GM23338 (cell line): ENCODE data around the gene ZNF664. TPM values are rescaled to one million over a fixed set of nuclear protein-coding genes. Genes with fewer than 3 reads are reported as not detected.

Experiments used
- EZH2phosphoT487 ChIP-seq: fragments of 200-600 bp; sonication (generic); IDR thresholded peaks from one replicate; pipeline ENCODE4 v1.8.1; 2018; ENCODE audit warnings: antibody characterized with exemption; ENCODE audit not compliant: unreplicated experiment
- REST ChIP-seq: IDR thresholded peaks from one replicate; pipeline ENCODE4 v1.6.1; 2018; ENCODE audit warnings: antibody characterized with exemption; ENCODE audit not compliant: unreplicated experiment
- STAT1 ChIP-seq: IDR thresholded peaks from one replicate; pipeline ENCODE4 v1.6.1; 2016; ENCODE audit warnings: antibody characterized with exemption; ENCODE audit not compliant: unreplicated experiment
- polyA plus RNA-seq: library from polyadenylated mRNA; unstranded; fragments of >200 nt; fragmentation: Nextera tagmentation; extraction: Ambion mirVana; gene quantifications from 2 replicates; pipeline ENCODE4 v1.2.1, GENCODE V29; 2016
- small RNA-seq: library from RNA; depleted of rRNA; stranded (forward); fragments of <200 nt; gene quantifications from one replicate; pipeline ENCODE3, GENCODE V24; 2014; ENCODE audit warnings: low replicate concordance
- total RNA-seq: library from RNA; depleted of rRNA; stranded (reverse); fragments of >200 nt; shearing (Covaris generic); gene quantifications from 2 replicates; pipeline ENCODE4 v1.2.3, GENCODE V29; 2014; rRNA removed

Gene ZNF664
- total and polyA plus RNA-seq, 2 experiments from 2014 or later, result 8.1 to 35.2 TPM

GRCh38 chr12:124059752-124060151, 86.7 kb downstream of the ZNF664 start (continued):
- TF ChIP-seq REST (no peak), STAT1 (no peak), EZH2phosphoT487 (no peak)

Small RNAs within 50 kb of the gene (small RNA-seq; reads per million reads assigned to genes)
- gene AC068790.4 (not detected), gene AC068790.6 (not detected)

Other genes starting within 250 kb of the ZNF664 start
- gene DNAH10, start 210.9 kb upstream of the ZNF664 start, total RNA-seq, result 0.03 and 0.12 TPM in 2 replicates
- gene DNAH10, start 210.9 kb upstream of the ZNF664 start, polyA plus RNA-seq, result 0.03 and 0.19 TPM in 2 replicates
- gene CCDC92, start 384 bp upstream of the ZNF664 start, total RNA-seq, result 0.31 TPM in 1 of 2 replicates, not detected in the other
- 0.08 and 0.37 TPM in 2 replicates for gene CCDC92, start 384 bp upstream of the ZNF664 start, polyA plus RNA-seq